ENCODE measurements around the gene ATRIP. TPM values are rescaled to one million over a fixed set of nuclear protein-coding genes. Genes with fewer than 3 reads are reported as not detected.
A peak's percentile ranks its signal among the peaks of the same experiment; 100 is the strongest.

The ATRIP gene
- total RNA-seq, 2 experiments from 2014 or later: 13.4 to 15.2 TPM

DNA sequence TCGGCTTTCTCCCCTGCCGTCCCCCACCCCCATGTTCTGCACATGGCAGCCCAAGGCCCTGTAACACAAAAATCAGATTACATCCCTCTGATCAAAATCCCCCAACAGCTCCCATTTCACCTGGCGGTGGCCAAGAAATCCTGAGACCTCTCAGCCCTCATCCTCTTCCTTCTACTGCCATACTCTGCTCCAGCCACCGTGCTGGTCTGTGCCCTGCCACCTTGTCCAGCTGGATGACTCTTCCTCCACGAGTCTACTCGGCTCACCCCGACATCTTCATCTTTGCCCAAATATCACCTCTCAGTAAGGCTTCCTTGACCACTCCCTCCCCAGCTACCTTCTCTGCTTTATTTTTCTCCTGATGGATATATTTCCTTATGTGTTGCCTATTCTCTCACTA, 9.7 kb upstream of the ATRIP start:
- ChIA-PET POLR2A (interaction anchor here (0.7 to 2.8 kb wide), 8 partner anchors 9 to 248 kb away, joined by 3 to 24 read pairs (median 6); partner anchors contain the start of genes ATRIP, CDC25A and ZNF589), CTCF (interaction anchor here (0.6 to 6.4 kb wide), 37 partner anchors 10 to 887 kb away, joined by 3 to 261 read pairs (median 12); partner anchors contain the start of genes ATRIP, NCKIPSD, PFKFB4 and SHISA5)
- Mint-ChIP-seq H3K9me3 (no peaks in the 10 kb centered on the region), H3K27ac (no peak overlapping the region), H3K4me3 (no peak overlapping the region), H3K4me1 (peaks cover 42% of the 10 kb centered on the region), H3K36me3 (ENCODE audit: low read depth) (peaks cover 32% of the 10 kb centered on the region), H3K27me3 (no peaks in the 10 kb centered on the region)
- no peak for DNase-seq

DNA sequence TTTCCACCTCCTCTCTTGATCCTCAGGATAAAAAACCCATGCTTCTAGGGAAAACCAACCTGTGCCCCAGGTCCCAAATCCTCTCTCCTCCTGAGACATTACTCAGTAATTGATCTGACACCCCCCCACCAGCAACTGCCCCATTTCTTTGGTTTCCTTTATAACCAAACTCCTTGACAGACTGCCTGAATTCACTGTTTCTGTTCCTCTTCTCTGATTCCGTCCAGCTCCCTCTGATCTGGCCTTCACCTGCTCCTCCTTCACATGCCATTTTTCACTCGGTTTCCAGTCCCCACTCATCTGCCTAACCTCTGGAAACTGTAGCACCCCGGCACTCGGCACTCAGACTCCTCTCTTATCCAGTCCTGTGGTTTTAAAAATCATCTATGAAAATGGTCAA, 8.7 kb upstream of the ATRIP start:
- Mint-ChIP-seq H3K27me3 (no peaks in the 10 kb centered on the region), H3K4me1 (peaks cover 49% of the 10 kb centered on the region), H3K9me3 (no peaks in the 10 kb centered on the region), H3K36me3 (ENCODE audit: low read depth) (peaks cover 35% of the 10 kb centered on the region), H3K4me3 (no peak overlapping the region), H3K27ac (peak overlapping the region; percentile 24)
- POLR2A ChIA-PET: interaction anchor here (2.8 kb wide), 1 partner anchor 8 kb away, joined by 24 read pairs; the partner anchor contains the start of gene ATRIP
- CTCF ChIA-PET: interaction anchor here (2.8 to 6.4 kb wide), 3 partner anchors 34 to 115 kb away, joined by 43 to 261 read pairs (median 180); partner anchors contain the start of genes PFKFB4 and SHISA5
- DNase-seq: no peak

DNA sequence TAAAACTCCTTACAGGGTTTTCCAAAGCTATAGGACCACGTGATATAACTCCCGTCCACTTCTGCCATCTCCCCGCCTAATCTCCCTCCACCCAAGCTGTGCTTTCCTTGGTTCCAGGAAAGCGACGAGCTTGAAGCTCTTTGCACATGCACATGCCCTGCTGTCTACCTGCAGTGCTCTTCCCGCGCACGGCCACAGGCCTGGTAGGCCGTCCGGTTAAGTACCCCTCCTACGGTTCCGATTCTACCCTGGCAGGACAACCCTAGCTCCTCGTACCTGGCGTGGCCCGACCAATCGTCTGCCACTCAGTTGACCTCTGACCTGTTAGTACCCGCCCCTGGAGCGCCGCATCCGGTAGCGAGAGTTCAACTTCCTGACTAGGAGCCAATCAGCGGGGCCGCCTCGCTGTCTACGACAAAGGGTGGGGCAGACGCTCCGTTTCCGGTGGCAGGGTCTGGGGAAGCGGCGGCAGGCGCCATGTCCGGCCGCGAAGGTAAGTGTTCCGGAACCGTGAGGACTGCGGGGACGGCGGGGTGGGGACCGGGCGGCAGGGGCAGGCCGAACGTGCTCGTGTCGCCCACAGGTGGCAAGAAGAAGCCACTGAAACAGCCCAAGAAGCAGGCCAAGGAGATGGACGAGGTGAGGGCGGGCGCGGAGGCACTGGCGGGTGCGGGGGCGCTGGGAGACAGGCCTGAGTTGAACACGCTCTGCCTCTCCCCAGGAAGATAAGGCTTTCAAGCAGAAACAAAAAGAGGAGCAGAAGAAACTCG, 6.5 kb upstream of the ATRIP start, which contains the start of the genes CCDC51 and TMA7:
CCDC51 (minus strand) TSS at position 300 of the 770 bp plus-strand sequence. CDS start 4,991 bp downstream, outside the sequence.
TMA7 (plus strand) TSS at position 438 of the 770 bp plus-strand sequence; CDS start at position 478, 40 bp downstream.
- no peaks in the 10 kb centered on the region for H3K27me3 Mint-ChIP-seq
- H3K4me1 Mint-ChIP-seq: peaks cover 43% of the 10 kb centered on the region
- H3K4me3 Mint-ChIP-seq: peak within 1 kb of the TSS; percentile 89
- ChIA-PET CTCF (interaction anchor here (0.8 to 3.3 kb wide), 20 partner anchors 9 to 199 kb away, joined by 3 to 30 read pairs (median 4); partner anchors contain the start of genes PFKFB4, SLC26A6 and ZNF589), POLR2A (interaction anchor here (0.6 to 3.5 kb wide), 36 partner anchors 8 to 900 kb away, joined by 3 to 69 read pairs (median 4); partner anchors contain the start of genes CDC25A, IP6K2, NDUFAF3 and PFKFB4)
- DNase-seq: peak; percentile 99
- H3K9me3 Mint-ChIP-seq: no peaks in the 10 kb centered on the region
- H3K36me3 Mint-ChIP-seq (ENCODE audit: low read depth): peaks cover 39% of the 10 kb centered on the region
- peak within 1 kb of the TSS; percentile 93 for H3K27ac Mint-ChIP-seq

DNA sequence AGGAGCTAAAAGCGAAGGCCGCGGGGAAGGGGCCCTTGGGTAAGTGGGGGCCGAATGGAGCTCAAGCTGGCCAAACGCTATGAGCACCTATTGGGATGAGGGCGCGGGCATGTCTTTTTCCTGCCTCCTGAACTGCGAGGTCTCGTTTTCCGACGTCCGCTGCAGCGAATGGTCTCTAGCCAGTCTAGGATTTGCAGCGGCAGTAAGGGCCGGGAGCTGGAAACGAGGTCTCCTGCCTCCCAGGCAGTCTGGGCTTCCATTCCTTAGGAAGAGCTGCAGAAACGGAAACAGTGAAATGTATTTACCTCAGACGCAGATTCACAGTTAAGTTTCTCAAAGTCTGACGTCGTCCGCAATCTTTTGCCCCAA, 6.0 kb upstream of the ATRIP start:
- H3K4me1 Mint-ChIP-seq: peaks cover 48% of the 10 kb centered on the region

DNA sequence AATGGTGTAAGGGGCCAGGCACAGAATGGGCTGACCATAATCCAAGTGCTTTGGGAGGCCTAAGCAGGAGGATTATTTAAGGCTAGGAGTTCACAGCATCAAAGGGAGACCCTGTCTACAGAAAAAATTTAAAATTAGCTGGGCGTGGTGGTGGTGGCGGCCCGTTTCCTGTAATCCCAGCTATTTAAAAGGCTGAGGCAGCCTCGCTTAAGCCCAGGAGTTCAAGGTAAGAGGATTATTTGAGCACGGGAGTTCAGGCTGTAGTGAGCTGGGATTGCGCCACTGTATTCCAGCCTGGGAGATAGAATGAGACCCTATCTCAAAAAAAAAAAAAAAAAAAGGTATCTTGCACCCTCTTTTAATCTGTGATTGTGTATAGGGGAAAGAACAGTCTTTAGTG, 4.6 kb upstream of the ATRIP start:
- Mint-ChIP-seq H3K36me3 (ENCODE audit: low read depth) (peaks cover 48% of the 10 kb centered on the region), H3K9me3 (no peaks in the 10 kb centered on the region), H3K27ac (peak overlapping the region; percentile 93), H3K4me1 (peaks cover 59% of the 10 kb centered on the region), H3K27me3 (no peaks in the 10 kb centered on the region), H3K4me3 (peak overlapping the region; percentile 89)
- DNase-seq: no peak
- ChIA-PET CTCF (interaction anchor here (0.6 to 3.3 kb wide), 5 partner anchors 31 to 603 kb away, joined by 3 to 17 read pairs (median 3); no protein-coding TSS in a partner anchor), POLR2A (interaction anchor here (1.9 to 3.5 kb wide), 2 partner anchors 25 to 30 kb away, joined by 16 to 69 read pairs; a partner anchor contains a TSS)

More for the DNA sequence above, 6.0 kb upstream of the ATRIP start:
- no peaks in the 10 kb centered on the region for H3K9me3 Mint-ChIP-seq
- H3K27me3 Mint-ChIP-seq: no peaks in the 10 kb centered on the region
- peak overlapping the region; percentile 93 for H3K27ac Mint-ChIP-seq
- DNase-seq: no peak
- CTCF ChIA-PET: interaction anchor here (1.3 to 3.3 kb wide), 11 partner anchors 22 to 172 kb away, joined by 3 to 30 read pairs (median 6); partner anchors contain the start of gene PFKFB4
- H3K36me3 Mint-ChIP-seq (ENCODE audit: low read depth): peaks cover 39% of the 10 kb centered on the region
- peak overlapping the region; percentile 89 for H3K4me3 Mint-ChIP-seq
- POLR2A ChIA-PET: interaction anchor here (0.8 to 3.5 kb wide), 21 partner anchors 8 to 900 kb away, joined by 3 to 69 read pairs (median 5); partner anchors contain the start of genes CDC25A, IP6K2, NDUFAF3 and PFKFB4

DNA sequence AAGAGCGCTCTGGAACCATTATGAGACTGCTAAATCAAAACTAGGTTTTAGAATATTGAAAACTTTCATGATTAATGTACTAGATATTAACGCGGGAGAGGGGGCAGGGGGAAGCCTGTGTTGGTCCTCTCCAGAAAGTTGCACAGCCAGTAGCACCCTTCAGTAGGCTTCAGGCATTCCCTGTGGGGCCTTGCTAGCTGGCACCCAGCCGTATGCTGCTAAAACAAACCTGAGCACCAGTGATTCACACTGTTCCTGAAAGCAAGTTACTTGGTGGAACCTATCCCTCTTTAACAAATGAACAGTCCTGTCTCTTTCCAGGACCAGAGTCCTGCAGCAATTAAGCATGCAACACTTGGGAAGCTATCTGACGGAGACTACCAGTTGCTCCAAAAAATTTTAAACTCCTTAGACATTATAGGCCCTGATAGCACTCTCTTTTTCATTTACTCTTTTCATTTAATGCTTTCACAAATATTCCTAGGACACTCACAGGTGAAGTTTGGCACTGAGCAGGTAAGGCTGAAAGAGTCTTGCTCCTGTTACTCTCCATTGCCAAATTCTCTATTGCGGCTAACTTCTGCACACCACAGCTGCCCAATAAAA, 1.2 kb upstream of the ATRIP start:
- Mint-ChIP-seq H3K9me3 (no peaks in the 10 kb centered on the region), H3K4me3 (peak overlapping the region; percentile 90), H3K36me3 (ENCODE audit: low read depth) (peaks cover 60% of the 10 kb centered on the region), H3K4me1 (peaks cover 59% of the 10 kb centered on the region), H3K27ac (peak overlapping the region; percentile 88), H3K27me3 (no peaks in the 10 kb centered on the region)
- ChIA-PET POLR2A (interaction anchor here (1.0 to 9.0 kb wide), 13 partner anchors 9 to 205 kb away, joined by 3 to 58 read pairs (median 5); partner anchors contain the start of genes SHISA5 and ZNF589), CTCF (interaction anchor here (1.0 to 10.6 kb wide), 3 partner anchors 10 to 62 kb away, joined by 3 to 113 read pairs (median 4); no protein-coding TSS in a partner anchor)
- DNase-seq: no peak

DNA sequence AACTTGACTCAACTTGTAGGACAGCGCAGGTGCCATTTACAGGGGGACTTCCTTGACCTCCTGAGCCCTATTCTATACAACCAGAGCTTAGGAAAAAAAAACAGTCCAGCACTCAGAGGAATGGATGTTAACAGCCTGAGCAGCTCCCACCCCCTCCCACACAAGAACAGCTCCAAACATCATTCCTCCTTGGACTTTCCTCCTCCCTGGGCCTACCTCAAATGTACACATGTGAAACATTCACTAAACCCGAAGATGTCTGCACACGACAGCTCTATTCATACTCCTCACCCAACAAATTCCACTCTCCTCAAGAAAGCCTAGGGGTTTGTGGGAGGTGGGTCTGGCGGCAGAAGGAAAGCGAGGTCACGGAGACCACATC, 503 bp upstream of the ATRIP start:
- POLR2A ChIA-PET: interaction anchor here (0.9 to 9.0 kb wide), 19 partner anchors 9 to 264 kb away, joined by 3 to 58 read pairs (median 4); partner anchors contain the start of genes PLXNB1, SHISA5 and ZNF589
- DNase-seq: no peak
- peaks cover 54% of the 10 kb centered on the region for H3K36me3 Mint-ChIP-seq (ENCODE audit: low read depth)
- H3K9me3 Mint-ChIP-seq: no peaks in the 10 kb centered on the region
- peak overlapping the region; percentile 90 for H3K4me3 Mint-ChIP-seq
- no peaks in the 10 kb centered on the region for H3K27me3 Mint-ChIP-seq
- peaks cover 57% of the 10 kb centered on the region for H3K4me1 Mint-ChIP-seq
- CTCF ChIA-PET: interaction anchor here (0.6 to 10.6 kb wide), 9 partner anchors 10 to 1227 kb away, joined by 3 to 113 read pairs (median 4); no protein-coding TSS in a partner anchor
- peak overlapping the region; percentile 88 for H3K27ac Mint-ChIP-seq

DNA sequence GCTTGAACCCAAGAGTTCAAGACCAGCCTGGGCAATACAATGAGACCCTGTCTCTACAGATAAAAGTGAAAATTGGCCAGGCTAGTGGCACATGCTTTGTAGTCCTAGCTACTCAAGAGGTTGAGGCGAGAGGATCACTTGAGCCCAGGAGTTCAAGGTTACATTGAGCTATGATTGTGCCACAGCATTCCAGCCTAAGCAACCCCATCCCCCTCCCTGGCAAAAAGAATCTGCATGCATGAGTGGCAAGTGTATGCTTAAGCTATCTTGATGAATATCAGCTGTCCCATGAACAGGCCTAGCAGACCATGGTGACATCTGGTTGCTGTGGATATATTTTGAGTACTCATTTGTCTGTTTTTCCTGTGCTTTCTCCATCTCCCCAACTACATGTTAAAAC, 4.7 kb downstream of the ATRIP start:
- POLR2A ChIA-PET: interaction anchor here (9.0 kb wide), 1 partner anchor 13 kb away, joined by 58 read pairs; a partner anchor contains a TSS

DNA sequence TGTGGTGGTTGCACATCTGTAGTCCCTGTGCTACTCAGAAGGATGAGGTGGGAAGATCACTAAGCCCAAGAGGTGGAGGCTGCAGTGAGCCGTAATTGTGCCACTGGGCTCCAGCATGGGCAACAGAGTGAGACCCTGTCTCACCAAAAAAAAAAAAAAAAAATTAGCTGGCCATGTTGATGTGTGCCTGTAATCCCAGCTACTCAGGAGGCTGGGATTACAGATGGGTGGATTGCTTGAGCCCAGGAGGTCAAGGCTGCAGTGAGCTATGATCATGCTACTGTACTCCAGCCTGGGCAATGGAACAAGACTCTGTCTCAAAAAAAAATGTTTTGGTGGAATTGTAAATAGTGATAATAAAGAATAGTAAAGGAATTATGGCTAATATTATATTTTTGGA, 9.9 kb downstream of the ATRIP start:
- Mint-ChIP-seq H3K9me3 (no peaks in the 10 kb centered on the region), H3K27ac (no peak overlapping the region), H3K4me1 (peaks cover 6% of the 10 kb centered on the region), H3K36me3 (ENCODE audit: low read depth) (peaks cover 62% of the 10 kb centered on the region), H3K4me3 (no peak overlapping the region), H3K27me3 (no peaks in the 10 kb centered on the region)
- ChIA-PET POLR2A (interaction anchor here (1.4 to 6.5 kb wide), 3 partner anchors 9 to 10 kb away, joined by 4 to 32 read pairs (median 7); partner anchors contain the start of gene ATRIP), CTCF (interaction anchor here (1.3 to 5.1 kb wide), 3 partner anchors 10 to 21 kb away, joined by 4 to 25 read pairs (median 6); partner anchors contain the start of gene ATRIP)
- DNase-seq: no peak

More for the DNA sequence above, 4.7 kb downstream of the ATRIP start:
- CTCF ChIA-PET: interaction anchor here (2.1 to 10.6 kb wide), 2 partner anchors 16 to 98 kb away, joined by 7 to 113 read pairs; no protein-coding TSS in a partner anchor
- DNase-seq: no peak
- H3K4me3 Mint-ChIP-seq: no peak overlapping the region
- H3K36me3 Mint-ChIP-seq (ENCODE audit: low read depth): peaks cover 50% of the 10 kb centered on the region
- peaks cover 24% of the 10 kb centered on the region for H3K4me1 Mint-ChIP-seq
- no peaks in the 10 kb centered on the region for H3K9me3 Mint-ChIP-seq
- no peaks in the 10 kb centered on the region for H3K27me3 Mint-ChIP-seq
- H3K27ac Mint-ChIP-seq: no peak overlapping the region

DNA sequence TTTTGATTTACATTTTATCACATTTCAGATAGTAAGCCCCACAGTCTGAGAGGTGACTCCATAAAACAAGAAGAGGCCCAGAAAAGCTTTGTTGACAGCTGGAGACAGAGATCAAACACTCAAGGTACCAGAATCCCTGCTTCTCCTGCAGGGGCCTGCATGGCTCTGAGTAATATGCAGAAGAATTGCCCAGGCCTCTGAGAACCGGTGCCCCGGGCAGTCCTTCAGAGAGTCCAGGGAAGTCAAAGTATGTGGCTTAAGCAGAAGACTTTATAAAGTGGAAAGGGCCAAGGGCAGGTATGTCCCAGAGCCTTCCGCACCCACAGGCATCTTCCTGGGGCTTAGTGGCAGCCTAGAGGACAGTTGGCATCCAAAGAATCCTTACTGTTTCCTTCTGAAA, 12.8 kb downstream of the ATRIP start:
- POLR2A ChIA-PET: interaction anchor here (1.1 to 6.5 kb wide), 4 partner anchors 12 to 50 kb away, joined by 3 to 32 read pairs (median 7); partner anchors contain the start of gene ATRIP
- Mint-ChIP-seq H3K27ac (no peak overlapping the region), H3K9me3 (no peaks in the 10 kb centered on the region)

DNA sequence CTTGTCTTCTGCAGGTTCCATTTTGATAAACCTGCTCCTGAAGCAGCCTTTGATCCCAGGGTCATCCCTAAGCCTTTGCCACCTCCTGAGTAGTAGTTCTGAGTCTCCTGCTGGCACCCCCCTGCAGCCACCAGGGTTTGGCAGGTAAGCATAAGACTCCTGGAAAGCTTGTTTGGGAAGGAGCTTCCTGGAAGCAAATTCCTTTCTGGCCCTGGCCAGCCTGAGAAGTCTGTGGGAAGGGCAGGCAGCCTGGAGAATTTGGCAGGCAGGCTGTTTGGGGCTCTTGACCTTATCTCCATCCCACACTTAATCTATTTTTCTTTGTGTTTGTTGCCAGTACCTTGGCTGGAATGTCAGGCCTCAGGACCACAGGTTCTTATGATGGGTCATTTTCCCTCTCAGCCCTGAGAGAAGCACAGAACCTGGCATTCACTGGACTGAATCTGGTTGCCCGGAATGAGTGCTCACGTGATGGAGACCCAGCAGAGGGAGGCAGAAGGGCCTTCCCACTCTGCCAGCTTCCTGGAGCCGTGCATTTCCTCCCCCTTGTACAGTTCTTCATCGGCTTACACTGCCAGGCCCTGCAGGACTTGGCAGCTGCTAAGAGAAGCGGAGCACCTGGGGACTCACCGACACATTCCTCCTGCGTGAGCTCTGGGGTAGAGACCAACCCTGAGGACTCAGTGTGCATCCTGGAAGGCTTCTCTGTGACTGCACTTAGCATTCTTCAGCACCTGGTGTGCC, 13.4 kb downstream of the ATRIP start:
- no peak for DNase-seq
- Mint-ChIP-seq H3K4me1 (peaks cover 6% of the 10 kb centered on the region), H3K36me3 (ENCODE audit: low read depth) (peaks cover 38% of the 10 kb centered on the region), H3K27ac (no peak overlapping the region), H3K4me3 (no peak overlapping the region), H3K27me3 (no peaks in the 10 kb centered on the region), H3K9me3 (no peaks in the 10 kb centered on the region)
- ChIA-PET POLR2A (interaction anchor here (1.1 to 6.5 kb wide), 3 partner anchors 12 to 50 kb away, joined by 3 to 32 read pairs (median 11); partner anchors contain the start of gene ATRIP), CTCF (interaction anchor here (1.9 kb wide), 1 partner anchor 97 kb away, joined by 11 read pairs; the partner anchor contains the start of gene PFKFB4)

More for the DNA sequence above, 12.8 kb downstream of the ATRIP start:
- Mint-ChIP-seq H3K36me3 (ENCODE audit: low read depth) (peaks cover 43% of the 10 kb centered on the region), H3K4me3 (no peak overlapping the region), H3K4me1 (peaks cover 6% of the 10 kb centered on the region), H3K27me3 (no peaks in the 10 kb centered on the region)
- CTCF ChIA-PET: interaction anchor here (1.9 to 5.1 kb wide), 2 partner anchors 24 to 98 kb away, joined by 11 to 25 read pairs; partner anchors contain the start of gene PFKFB4
- DNase-seq: no peak
